ENCODE data around the gene MAN1A2.

MAN1A2 gene

DNA sequence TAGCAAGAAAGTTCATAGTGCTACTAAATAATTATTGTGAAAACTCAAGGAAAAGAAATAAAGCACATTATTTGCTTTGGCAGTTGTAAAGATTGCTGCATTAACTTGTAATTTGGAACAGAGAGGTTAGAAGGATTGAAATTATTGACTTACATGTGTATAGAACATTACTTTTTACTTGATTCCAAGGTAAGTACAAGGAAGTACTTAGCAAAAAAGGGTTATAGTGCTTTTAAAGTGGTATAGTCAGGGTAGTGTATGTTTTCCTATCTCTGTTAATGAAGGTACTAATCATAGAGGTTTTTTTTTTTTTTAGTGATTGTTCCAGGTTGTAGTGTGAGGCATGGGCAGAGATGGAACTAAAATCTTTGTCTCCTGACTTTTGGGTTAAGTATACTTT, 29.4 kb downstream of the MAN1A2 start:
- H3K27ac ChIP-seq (ENCODE audit: low read depth, low read length) = no peak overlapping the region
- H3K4me1 ChIP-seq (ENCODE audit: control insufficient read depth in 1 of 2, insufficient read depth in 2 of 2, low read length in 2 of 2) = peaks cover 0 to 12% of the 10 kb centered on the region in 2 donors
- no peak overlapping the region for H3K4me3 ChIP-seq (ENCODE audit: low read depth in 1 of 2, low read length in 2 of 2)
- H3K9ac ChIP-seq (ENCODE audit: low read depth in 1 of 2, low read length in 2 of 2) = no peak overlapping the region
- no peaks in the 10 kb centered on the region for H3K27me3 ChIP-seq (ENCODE audit: control insufficient read depth in 1 of 2, insufficient read depth in 2 of 2, low read length in 2 of 2)
- no peaks in the 10 kb centered on the region for H3K36me3 ChIP-seq (ENCODE audit: control insufficient read depth in 1 of 2, insufficient read depth in 2 of 2, low read length in 2 of 2)
- no peaks in the 10 kb centered on the region for H3K9me3 ChIP-seq (ENCODE audit: control insufficient read depth in 1 of 2, low read length in 2 of 2)

DNA sequence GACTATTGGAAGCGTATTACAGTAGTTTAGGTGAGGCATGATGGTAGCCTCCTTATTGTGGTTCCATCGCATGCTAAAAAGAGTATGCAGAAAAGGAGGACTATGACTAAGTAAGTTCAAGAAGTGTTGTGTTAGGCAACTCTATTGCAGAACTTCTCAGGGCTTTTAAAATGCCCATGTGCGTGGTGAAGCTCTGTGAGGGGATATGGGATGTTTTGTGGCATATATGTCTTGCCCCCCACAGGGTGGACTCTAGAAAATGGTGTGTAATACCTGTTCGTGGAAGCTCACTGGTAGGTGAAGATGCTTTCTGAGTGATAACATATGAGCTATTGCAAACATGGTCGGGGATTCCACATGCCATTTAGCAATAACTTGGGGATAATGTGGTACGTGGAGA, 31.7 kb downstream of the MAN1A2 start:
- Histone ChIP-seq H3K4me3 (ENCODE audit: low read depth in 1 of 2, low read length in 2 of 2) (no peak overlapping the region), H3K27ac (ENCODE audit: low read depth, low read length) (no peak overlapping the region), H3K9ac (ENCODE audit: low read depth in 1 of 2, low read length in 2 of 2) (no peak overlapping the region), H3K4me1 (ENCODE audit: control insufficient read depth in 1 of 2, insufficient read depth in 2 of 2, low read length in 2 of 2) (peaks cover 0 to 6% of the 10 kb centered on the region in 2 donors), H3K9me3 (ENCODE audit: control insufficient read depth in 1 of 2, low read length in 2 of 2) (peaks cover 7 to 9% of the 10 kb centered on the region in 2 donors), H3K36me3 (ENCODE audit: control insufficient read depth in 1 of 2, insufficient read depth in 2 of 2, low read length in 2 of 2) (peaks cover 0 to 8% of the 10 kb centered on the region in 2 donors), H3K27me3 (ENCODE audit: control insufficient read depth in 1 of 2, insufficient read depth in 2 of 2, low read length in 2 of 2) (no peaks in the 10 kb centered on the region)

DNA sequence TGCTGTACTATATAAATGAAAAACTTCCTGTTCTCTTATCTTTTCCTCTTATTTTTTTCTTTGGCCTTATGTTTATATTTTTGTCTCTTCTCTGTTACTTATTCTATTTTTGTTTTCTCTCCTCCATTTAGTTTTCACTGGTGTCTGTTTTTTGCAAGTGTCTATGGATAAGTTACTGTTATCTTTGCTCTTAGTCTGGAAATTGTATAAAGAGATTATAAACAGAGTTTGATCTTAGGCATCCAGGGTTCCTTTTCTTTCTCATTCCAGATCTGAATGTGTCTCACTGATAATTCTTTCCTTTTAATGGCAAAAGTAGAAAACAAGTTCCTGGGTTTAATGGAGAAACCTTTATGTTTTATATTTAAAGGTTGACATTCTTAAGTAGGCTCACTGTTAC, 34.5 kb downstream of the MAN1A2 start:
- Histone ChIP-seq H3K27me3 (ENCODE audit: control insufficient read depth in 1 of 2, insufficient read depth in 2 of 2, low read length in 2 of 2) (no peaks in the 10 kb centered on the region), H3K4me1 (ENCODE audit: control insufficient read depth in 1 of 2, insufficient read depth in 2 of 2, low read length in 2 of 2) (peaks cover 0 to 2% of the 10 kb centered on the region in 2 donors), H3K36me3 (ENCODE audit: control insufficient read depth in 1 of 2, insufficient read depth in 2 of 2, low read length in 2 of 2) (peaks cover 0 to 8% of the 10 kb centered on the region in 2 donors), H3K9me3 (ENCODE audit: control insufficient read depth in 1 of 2, low read length in 2 of 2) (peaks cover 7 to 9% of the 10 kb centered on the region in 2 donors), H3K9ac (ENCODE audit: low read depth in 1 of 2, low read length in 2 of 2) (no peak overlapping the region), H3K27ac (ENCODE audit: low read depth, low read length) (no peak overlapping the region), H3K4me3 (ENCODE audit: low read depth in 1 of 2, low read length in 2 of 2) (no peak overlapping the region)

DNA sequence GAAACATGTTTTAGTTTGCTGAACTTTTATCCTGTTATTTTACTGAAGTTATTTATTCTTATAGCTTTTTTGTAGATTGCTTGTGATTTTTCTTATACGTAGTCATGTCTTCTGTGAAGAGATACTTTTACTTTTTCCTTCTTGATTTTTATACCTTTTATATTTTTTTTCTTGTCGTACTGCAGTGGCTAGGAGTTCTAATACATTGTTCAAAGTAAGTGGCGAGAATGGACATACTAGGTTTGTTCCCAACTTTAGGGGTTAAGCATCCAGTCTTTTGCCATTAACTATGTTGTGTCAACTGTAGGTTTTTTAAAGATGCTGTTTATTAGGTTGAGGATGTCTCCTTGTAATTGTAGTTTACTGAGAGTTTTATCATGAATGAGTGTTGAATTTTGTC, 36.3 kb downstream of the MAN1A2 start:
- H3K36me3 ChIP-seq (ENCODE audit: control insufficient read depth in 1 of 2, insufficient read depth in 2 of 2, low read length in 2 of 2) = peaks cover 0 to 8% of the 10 kb centered on the region in 2 donors

DNA sequence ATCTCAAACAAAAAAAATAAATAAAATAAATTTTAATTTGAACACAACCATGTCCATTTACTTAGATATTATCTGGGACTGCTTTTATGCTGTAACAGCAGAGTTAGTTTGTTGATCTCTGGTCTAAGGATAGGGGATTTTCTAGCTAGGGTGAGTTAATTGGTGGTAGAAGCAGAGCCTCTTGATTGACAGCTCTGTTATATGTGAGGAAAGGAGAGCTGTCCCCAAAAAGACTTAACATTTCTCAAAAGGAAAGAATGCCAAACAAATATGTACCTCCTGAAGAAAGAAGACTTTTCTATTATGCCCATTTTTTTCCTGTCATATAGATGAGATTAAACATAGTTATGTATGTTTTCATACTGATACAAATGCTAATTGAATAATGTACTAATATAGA, 37.8 kb downstream of the MAN1A2 start:
- Histone ChIP-seq H3K9me3 (ENCODE audit: control insufficient read depth in 1 of 2, low read length in 2 of 2) (peaks cover 7 to 9% of the 10 kb centered on the region in 2 donors), H3K27me3 (ENCODE audit: control insufficient read depth in 1 of 2, insufficient read depth in 2 of 2, low read length in 2 of 2) (no peaks in the 10 kb centered on the region), H3K4me3 (ENCODE audit: low read depth in 1 of 2, low read length in 2 of 2) (no peak overlapping the region), H3K36me3 (ENCODE audit: control insufficient read depth in 1 of 2, insufficient read depth in 2 of 2, low read length in 2 of 2) (peaks cover 0 to 8% of the 10 kb centered on the region in 2 donors), H3K4me1 (ENCODE audit: control insufficient read depth in 1 of 2, insufficient read depth in 2 of 2, low read length in 2 of 2) (no peaks in the 10 kb centered on the region), H3K27ac (ENCODE audit: low read depth, low read length) (no peak overlapping the region), H3K9ac (ENCODE audit: low read depth in 1 of 2, low read length in 2 of 2) (no peak overlapping the region)

More for the DNA sequence above, 36.3 kb downstream of the MAN1A2 start:
- Histone ChIP-seq H3K9ac (ENCODE audit: low read depth in 1 of 2, low read length in 2 of 2) (no peak overlapping the region), H3K4me3 (ENCODE audit: low read depth in 1 of 2, low read length in 2 of 2) (no peak overlapping the region), H3K9me3 (ENCODE audit: control insufficient read depth in 1 of 2, low read length in 2 of 2) (peaks cover 7 to 9% of the 10 kb centered on the region in 2 donors), H3K4me1 (ENCODE audit: control insufficient read depth in 1 of 2, insufficient read depth in 2 of 2, low read length in 2 of 2) (no peaks in the 10 kb centered on the region), H3K27ac (ENCODE audit: low read depth, low read length) (no peak overlapping the region), H3K27me3 (ENCODE audit: control insufficient read depth in 1 of 2, insufficient read depth in 2 of 2, low read length in 2 of 2) (no peaks in the 10 kb centered on the region)

DNA sequence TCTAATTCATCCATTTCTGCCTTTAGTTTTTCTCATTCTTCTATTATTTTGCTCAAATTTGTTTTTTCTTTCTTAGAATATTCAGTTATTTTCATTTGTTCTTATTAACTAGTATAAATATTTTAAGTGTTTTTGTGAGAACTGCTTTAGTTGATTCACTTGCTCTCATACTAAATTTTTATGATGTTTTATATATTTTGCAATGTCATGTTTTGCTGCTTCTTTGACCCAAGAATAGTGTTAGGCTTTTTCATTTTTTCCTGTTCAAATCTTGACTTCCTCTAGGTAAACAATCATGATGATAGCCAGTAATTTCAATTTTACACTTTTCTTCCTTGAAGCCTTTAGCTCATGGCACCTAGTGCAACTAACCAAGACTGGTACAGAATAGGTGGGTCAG, 45.2 kb downstream of the MAN1A2 start:
- peaks cover 0 to 5% of the 10 kb centered on the region in 2 donors for H3K36me3 ChIP-seq (ENCODE audit: control insufficient read depth in 1 of 2, insufficient read depth in 2 of 2, low read length in 2 of 2)

DNA sequence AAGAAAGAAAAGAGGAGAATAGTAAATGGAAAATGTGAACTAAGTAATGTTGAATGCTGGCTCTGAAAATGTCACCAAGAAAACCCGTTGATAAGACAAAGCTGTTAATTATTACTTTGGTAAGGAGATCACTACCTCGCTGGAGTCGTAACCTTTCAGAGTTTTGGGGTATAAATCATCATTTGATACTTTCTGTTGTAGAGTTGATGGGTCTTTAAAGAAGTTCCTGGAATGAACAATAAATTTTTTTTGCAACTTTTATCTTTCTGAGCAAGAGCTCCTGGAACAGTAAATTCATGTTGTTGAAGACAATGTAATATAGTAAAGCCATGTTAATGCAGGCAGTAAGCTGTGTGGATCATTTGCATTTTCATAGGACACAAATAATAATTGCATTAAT, 46.2 kb downstream of the MAN1A2 start:
- H3K9ac ChIP-seq (ENCODE audit: low read depth in 1 of 2, low read length in 2 of 2) = no peak overlapping the region
- no peaks in the 10 kb centered on the region for H3K4me1 ChIP-seq (ENCODE audit: control insufficient read depth in 1 of 2, insufficient read depth in 2 of 2, low read length in 2 of 2)

More for the DNA sequence above, 45.2 kb downstream of the MAN1A2 start:
- H3K27ac ChIP-seq (ENCODE audit: low read depth, low read length) = no peak overlapping the region
- H3K4me3 ChIP-seq (ENCODE audit: low read depth in 1 of 2, low read length in 2 of 2) = no peak overlapping the region
- no peaks in the 10 kb centered on the region for H3K27me3 ChIP-seq (ENCODE audit: control insufficient read depth in 1 of 2, insufficient read depth in 2 of 2, low read length in 2 of 2)
- H3K9ac ChIP-seq (ENCODE audit: low read depth in 1 of 2, low read length in 2 of 2) = no peak overlapping the region
- H3K4me1 ChIP-seq (ENCODE audit: control insufficient read depth in 1 of 2, insufficient read depth in 2 of 2, low read length in 2 of 2) = no peaks in the 10 kb centered on the region
- H3K9me3 ChIP-seq (ENCODE audit: control insufficient read depth in 1 of 2, low read length in 2 of 2) = no peaks in the 10 kb centered on the region

DNA sequence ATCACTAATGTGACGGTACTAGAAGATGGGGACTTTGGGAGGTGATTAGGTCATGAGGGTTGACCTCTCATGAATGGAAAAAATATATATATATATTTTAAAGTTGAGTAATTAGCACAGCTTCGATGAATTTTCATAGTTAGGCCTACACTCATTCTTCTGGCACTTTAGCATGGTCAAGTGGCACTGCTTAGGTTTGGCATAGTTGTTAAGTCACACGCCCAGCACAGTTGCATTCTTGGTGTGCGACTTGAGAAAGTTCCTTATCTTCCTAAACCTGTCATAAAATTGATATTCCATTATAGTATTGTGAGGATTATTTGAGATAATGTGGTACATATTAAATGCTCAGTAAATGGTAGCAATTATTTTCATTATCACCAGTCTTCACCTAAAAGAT, 47.7 kb downstream of the MAN1A2 start:
- Histone ChIP-seq H3K27me3 (ENCODE audit: control insufficient read depth in 1 of 2, insufficient read depth in 2 of 2, low read length in 2 of 2) (no peaks in the 10 kb centered on the region), H3K9me3 (ENCODE audit: control insufficient read depth in 1 of 2, low read length in 2 of 2) (no peaks in the 10 kb centered on the region), H3K36me3 (ENCODE audit: control insufficient read depth in 1 of 2, insufficient read depth in 2 of 2, low read length in 2 of 2) (peaks cover 0 to 5% of the 10 kb centered on the region in 2 donors), H3K27ac (ENCODE audit: low read depth, low read length) (no peak overlapping the region), H3K4me1 (ENCODE audit: control insufficient read depth in 1 of 2, insufficient read depth in 2 of 2, low read length in 2 of 2) (no peaks in the 10 kb centered on the region), H3K4me3 (ENCODE audit: low read depth in 1 of 2, low read length in 2 of 2) (no peak overlapping the region), H3K9ac (ENCODE audit: low read depth in 1 of 2, low read length in 2 of 2) (no peak overlapping the region)

More for the DNA sequence above, 46.2 kb downstream of the MAN1A2 start:
- H3K27ac ChIP-seq (ENCODE audit: low read depth, low read length) = no peak overlapping the region
- H3K4me3 ChIP-seq (ENCODE audit: low read depth in 1 of 2, low read length in 2 of 2) = no peak overlapping the region
- no peaks in the 10 kb centered on the region for H3K9me3 ChIP-seq (ENCODE audit: control insufficient read depth in 1 of 2, low read length in 2 of 2)
- peaks cover 0 to 5% of the 10 kb centered on the region in 2 donors for H3K36me3 ChIP-seq (ENCODE audit: control insufficient read depth in 1 of 2, insufficient read depth in 2 of 2, low read length in 2 of 2)
- no peaks in the 10 kb centered on the region for H3K27me3 ChIP-seq (ENCODE audit: control insufficient read depth in 1 of 2, insufficient read depth in 2 of 2, low read length in 2 of 2)

DNA sequence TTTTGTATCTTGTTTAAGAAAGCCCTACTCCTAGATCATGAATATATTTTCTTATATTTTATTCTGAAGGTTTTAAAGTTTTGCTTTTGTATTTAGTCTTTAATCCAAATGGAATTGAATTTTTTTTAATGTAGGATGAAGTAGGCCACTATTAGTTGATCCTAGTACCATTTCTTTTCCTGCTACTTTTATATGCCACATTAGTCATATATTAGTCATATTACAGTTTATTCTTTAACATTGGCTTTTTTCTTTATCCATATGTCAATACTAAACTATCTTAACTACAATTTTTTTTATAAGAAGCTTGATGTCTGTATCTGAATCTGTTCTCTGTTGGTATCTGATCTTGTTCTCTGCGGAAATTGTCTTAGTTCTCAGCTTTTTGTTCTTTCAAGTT, 48.8 kb downstream of the MAN1A2 start:
- Histone ChIP-seq H3K36me3 (ENCODE audit: control insufficient read depth in 1 of 2, insufficient read depth in 2 of 2, low read length in 2 of 2) (peaks cover 0 to 5% of the 10 kb centered on the region in 2 donors), H3K27ac (ENCODE audit: low read depth, low read length) (no peak overlapping the region), H3K27me3 (ENCODE audit: control insufficient read depth in 1 of 2, insufficient read depth in 2 of 2, low read length in 2 of 2) (no peaks in the 10 kb centered on the region), H3K4me3 (ENCODE audit: low read depth in 1 of 2, low read length in 2 of 2) (no peak overlapping the region), H3K9me3 (ENCODE audit: control insufficient read depth in 1 of 2, low read length in 2 of 2) (no peaks in the 10 kb centered on the region), H3K4me1 (ENCODE audit: control insufficient read depth in 1 of 2, insufficient read depth in 2 of 2, low read length in 2 of 2) (no peaks in the 10 kb centered on the region), H3K9ac (ENCODE audit: low read depth in 1 of 2, low read length in 2 of 2) (no peak overlapping the region)

DNA sequence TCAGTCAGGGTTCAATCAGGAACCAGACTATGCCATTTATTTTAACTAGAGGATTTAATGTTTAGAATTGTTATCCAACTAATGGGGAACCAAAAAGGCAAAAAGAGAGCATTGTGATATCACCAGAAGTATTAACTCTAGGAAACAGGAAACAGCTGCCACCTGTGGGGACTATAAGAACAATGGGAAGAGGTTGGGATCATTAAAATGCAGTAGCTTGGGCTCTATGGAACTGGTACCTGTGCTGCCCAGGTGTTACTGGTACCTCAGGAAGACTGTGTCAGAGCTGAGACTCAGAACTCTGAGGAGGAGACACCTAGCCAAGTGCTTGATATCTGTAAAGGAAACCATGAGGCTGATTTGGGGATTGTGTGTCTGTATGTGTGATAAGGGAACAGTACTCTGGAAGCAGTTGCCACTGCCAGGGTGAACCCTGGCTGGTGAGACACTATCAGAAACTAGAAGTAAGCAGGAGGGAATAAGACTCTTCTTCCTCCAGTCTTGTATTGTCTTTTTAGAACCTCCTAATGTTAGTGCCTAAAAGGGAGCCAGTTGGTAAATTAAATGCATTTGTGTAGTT, 49.4 kb downstream of the MAN1A2 start:
- no peaks in the 10 kb centered on the region for H3K27me3 ChIP-seq (ENCODE audit: control insufficient read depth in 1 of 2, insufficient read depth in 2 of 2, low read length in 2 of 2)
- peaks cover 0 to 5% of the 10 kb centered on the region in 2 donors for H3K36me3 ChIP-seq (ENCODE audit: control insufficient read depth in 1 of 2, insufficient read depth in 2 of 2, low read length in 2 of 2)
- no peak overlapping the region for H3K9ac ChIP-seq (ENCODE audit: low read depth in 1 of 2, low read length in 2 of 2)
- H3K4me1 ChIP-seq (ENCODE audit: control insufficient read depth in 1 of 2, insufficient read depth in 2 of 2, low read length in 2 of 2) = no peaks in the 10 kb centered on the region
- no peak overlapping the region for H3K4me3 ChIP-seq (ENCODE audit: low read depth in 1 of 2, low read length in 2 of 2)
- no peaks in the 10 kb centered on the region for H3K9me3 ChIP-seq (ENCODE audit: control insufficient read depth in 1 of 2, low read length in 2 of 2)
- no peak overlapping the region for H3K27ac ChIP-seq (ENCODE audit: low read depth, low read length)

All from duodenal mucosa (tissue), 2 donors.